Measurements from ENCODE around the gene GALNT10.
A peak's percentile ranks its signal among the peaks of the same experiment; 100 is the strongest.

The GALNT10 gene

GRCh38 chr5:154179846-154180710, 10.5 kb upstream of the GALNT10 start:
- DNase-seq (ENCODE audit: low spot score) = peak; percentile 64

DNA sequence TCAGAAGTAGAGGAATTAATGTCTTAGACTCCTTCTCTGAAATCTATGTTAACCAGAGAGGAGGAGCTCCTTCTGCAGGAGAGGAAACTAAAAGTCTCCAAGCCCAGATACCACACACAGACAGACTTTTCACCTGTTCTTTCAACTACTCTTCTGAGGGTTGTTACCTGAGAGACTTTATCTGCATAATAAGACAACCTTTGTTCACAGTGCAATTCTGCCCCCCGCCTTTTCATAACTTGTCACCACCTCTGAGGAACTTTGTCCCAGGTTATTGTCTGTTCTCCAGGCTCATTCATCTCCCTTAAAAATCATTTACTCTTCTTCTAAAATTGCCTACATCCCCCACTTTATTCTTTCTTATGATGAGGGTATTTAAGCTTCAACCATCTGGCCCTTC, 9.4 kb upstream of the GALNT10 start:
- no peak for DNase-seq (ENCODE audit: low spot score)

DNA sequence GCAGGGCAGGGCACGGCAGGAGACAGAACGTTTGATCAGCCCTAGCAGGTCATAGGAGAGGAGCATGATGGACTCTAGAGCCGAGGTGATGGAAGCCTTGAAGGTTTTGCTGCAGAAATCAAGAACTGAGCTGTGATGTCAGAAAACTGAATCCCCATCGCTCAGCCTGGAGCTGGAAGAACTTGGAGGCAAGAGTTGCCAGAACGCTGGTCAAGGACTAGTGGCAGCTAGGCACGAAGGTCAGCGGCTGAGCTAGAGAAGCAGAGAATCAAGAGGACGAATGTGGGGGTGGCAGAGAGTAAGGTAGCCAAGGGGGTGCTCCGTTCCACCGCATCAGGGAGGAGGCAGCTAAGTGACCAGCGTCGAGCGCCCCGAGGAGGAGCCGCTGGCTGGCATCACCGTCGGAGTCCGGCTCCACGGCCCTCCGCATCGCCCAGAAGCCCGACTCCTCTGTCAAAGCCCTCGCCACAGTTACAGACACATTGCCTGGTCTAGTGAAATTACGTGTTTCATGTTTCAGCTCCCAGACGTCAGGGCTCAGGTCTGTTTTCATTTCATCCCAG, 1.2 kb upstream of the GALNT10 start:
- DNase-seq (ENCODE audit: low spot score) = no peak

DNA sequence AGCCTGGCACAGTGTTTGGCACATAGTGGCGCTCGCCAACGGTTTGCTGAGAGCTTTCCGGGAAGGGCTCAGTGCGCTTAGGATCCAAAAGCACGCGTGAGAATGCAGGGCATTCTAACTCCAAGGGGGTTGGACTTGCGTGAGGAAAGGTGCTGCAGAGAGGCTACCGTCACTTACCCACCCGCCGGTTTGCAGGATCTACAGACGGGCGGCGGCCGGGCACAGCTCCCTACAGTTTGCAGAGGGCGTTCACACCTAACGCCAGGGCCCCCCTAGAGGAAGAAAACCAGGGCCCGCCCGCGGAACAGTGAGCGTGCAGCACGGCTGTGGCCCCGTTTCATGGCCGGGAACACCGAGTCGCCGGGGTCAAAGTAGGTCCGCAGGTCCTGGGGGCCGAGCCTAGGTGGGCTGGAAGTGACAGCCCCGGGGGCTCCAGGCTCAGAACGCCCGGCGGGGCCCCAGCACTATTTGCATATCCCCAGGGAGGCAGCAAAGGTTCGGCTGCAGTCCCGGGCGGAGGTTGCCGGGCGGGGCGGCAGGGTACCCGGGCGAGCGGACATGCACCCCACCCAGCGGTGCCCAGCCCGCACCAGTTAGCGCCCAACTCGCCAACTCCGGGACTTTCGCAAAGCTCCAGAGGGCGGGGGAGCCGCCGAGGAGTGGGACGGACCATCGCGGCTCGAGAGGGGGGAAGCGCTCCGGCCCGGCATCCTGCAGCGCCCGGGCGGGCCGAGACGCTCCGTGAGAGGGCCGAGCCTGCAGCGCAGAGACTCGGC, 526 bp upstream of the GALNT10 start:
- DNase-seq (ENCODE audit: low spot score) = peak; percentile 61

GRCh38 chr5:154191467-154192261, 1.1 kb downstream of the GALNT10 start:
- DNase-seq (ENCODE audit: low spot score) = no peak

- no peak for DNase-seq (ENCODE audit: low spot score)
These were observed 2.8 kb downstream of the GALNT10 start for GRCh38 chr5:154193283-154193682.

DNA sequence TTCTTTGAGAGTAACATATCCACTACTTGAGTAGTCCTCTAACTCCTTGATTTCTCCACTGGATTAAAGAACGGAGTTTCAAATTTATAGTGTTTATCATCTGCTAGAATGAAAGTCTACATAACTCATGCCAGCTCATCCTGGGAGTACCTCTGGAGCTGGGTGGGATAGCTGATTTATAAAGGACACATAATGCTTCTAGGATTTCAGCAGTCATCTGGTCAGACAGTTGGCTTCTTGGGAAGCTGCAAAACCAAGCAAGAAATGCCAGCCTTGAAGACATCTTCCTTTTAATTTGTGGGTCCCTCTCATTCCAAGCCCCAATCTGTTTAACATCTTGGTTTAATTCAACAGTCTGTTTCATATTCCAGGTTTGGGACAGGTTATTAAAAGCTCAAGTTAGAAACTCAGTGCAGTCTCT, 3.2 kb downstream of the GALNT10 start:
- DNase-seq (ENCODE audit: low spot score) = no peak

- no peak for DNase-seq (ENCODE audit: low spot score)
These were observed 4.1 kb downstream of the GALNT10 start for GRCh38 chr5:154194345-154195329.

DNA sequence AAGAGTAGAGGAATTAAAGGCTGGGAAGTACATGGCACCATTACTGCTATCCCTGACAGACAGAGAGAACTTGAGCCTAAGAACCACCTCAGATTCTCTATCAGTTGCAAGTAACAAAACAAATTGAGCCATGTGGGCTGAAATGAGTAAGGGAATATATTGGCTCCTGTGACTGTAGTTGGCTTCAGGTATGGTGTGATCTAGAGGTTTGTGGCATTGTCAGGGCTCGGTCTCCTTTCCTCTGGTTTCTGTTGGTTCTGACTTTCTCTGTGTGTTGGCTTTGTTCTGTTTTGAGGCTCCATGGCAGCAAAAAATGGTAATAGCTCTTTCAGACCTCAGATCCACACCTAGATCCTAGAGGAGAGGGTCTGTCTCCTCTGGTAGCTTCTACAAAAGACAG, 5.7 kb downstream of the GALNT10 start:
- no peak for DNase-seq (ENCODE audit: low spot score)

- DNase-seq (ENCODE audit: low spot score) = no peak
These were observed 6.6 kb downstream of the GALNT10 start for GRCh38 chr5:154196955-154197652.

GRCh38 chr5:154197801-154198491, 7.4 kb downstream of the GALNT10 start:
- DNase-seq (ENCODE audit: low spot score) = no peak

- DNase-seq (ENCODE audit: low spot score) = peak; percentile 45
These were observed 8.2 kb downstream of the GALNT10 start for GRCh38 chr5:154198611-154199230.

- DNase-seq (ENCODE audit: low spot score) = no peak
These were observed 8.7 kb downstream of the GALNT10 start for GRCh38 chr5:154199263-154199662.

GRCh38 chr5:154199671-154200220, 9.2 kb downstream of the GALNT10 start:
- no peak for DNase-seq (ENCODE audit: low spot score)

DNA sequence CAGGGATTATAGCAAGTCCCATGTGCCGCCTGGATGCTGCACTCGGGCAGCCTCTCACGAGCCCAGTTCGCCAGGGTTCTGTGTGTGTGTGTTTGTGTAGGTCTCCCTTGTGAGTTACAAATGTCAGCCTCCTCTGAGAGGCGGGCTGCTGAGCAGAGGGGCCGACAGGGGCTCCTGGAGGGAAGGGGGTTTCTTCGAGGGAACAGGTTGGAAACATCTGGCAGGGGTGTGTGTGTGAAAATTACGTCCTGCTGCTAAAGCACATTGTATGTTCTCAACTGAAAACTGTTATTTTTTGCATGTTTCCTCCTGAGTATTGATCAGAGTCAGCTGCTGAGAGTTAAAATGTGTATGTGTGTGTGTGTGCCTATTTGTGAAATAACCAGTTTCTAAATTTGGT, 9.7 kb downstream of the GALNT10 start:
- no peak for DNase-seq (ENCODE audit: low spot score)

- DNase-seq (ENCODE audit: low spot score) = no peak
These were observed 10.7 kb downstream of the GALNT10 start for GRCh38 chr5:154201108-154201769.

DNA sequence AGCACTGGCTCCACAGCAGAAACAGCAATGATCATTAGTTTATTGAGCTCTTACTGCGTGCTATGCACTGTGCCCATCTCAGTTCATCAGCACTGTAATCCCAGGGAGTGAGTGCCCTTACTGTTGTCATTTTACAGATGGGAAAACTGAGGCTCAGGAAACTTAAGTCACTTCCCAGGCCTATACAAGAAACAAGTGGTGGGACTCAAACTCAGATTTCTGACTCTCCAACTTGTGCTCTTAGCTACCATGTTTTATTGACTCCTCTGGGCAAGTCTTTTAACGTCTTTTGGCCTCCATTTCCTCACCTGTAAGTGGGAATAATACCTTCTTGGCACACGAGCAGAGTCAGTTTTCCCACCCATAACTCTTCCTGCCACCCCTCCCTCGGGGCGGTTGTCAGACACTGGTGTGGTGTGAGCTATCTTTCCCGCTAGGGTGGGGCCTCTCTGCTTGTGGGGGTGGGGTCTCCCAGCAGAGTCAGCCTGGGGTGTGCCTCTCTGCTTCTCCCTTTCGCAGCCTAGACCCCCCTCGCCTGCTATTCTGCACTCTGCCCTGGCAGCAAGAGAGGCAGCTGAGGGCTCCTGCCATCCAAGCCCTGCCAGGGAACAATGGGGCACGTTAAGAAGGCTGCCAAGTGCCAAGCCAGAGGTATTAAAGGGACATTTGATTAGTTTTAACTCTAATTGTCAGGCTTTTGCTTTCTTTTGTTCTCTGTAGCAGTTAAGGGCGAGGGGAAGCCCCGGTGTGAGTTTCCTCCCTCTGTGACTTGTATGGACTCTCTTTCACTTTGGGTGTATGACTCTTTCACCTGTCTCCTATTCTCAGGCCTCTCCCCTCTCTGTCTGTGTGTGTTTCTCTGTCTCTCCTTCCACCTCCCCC, 12.1 kb downstream of the GALNT10 start:
- DNase-seq (ENCODE audit: low spot score) = no peak
